GM13976 (cell line): ENCODE measurements around the gene MORN1.

Experiments used
- DNase-seq: peaks from one replicate; pipeline ENCODE4 v3.0.0; 2012; ENCODE audit warnings: low spot score
- CTCF ChIP-seq: IDR thresholded peaks from 2 replicates; pipeline ENCODE4 v1.5.1; 2012; ENCODE audit warnings: borderline replicate concordance, mild to moderate bottlenecking; ENCODE audit not compliant: insufficient read depth; ENCODE audit errors: extremely low read depth, missing control alignments, control extremely low read depth
- in situ Hi-C: fragments of 300-500 bp; cut with MboI; formaldehyde crosslinking; loops from one replicate; pipeline ENCODE4 v1.12.0; 2022; ENCODE audit warnings: low sequenced_read_pairs, mixed read lengths, inconsistent platforms; ENCODE audit not compliant: unreplicated experiment

The MORN1 gene

GRCh38 chr1:2294033-2294724 lies 97.2 kb downstream of the MORN1 start:
- no peak for TF ChIP-seq CTCF
- in situ Hi-C loops, result no loop called here
- no peak for DNase-seq

- no peak for TF ChIP-seq CTCF
- in situ Hi-C loops, result no loop called here
- DNase-seq, result no peak
Observed at GRCh38 chr1:2292725-2293450, 98.5 kb downstream of the MORN1 start.

GRCh38 chr1:2291577-2291976 lies 99.8 kb downstream of the MORN1 start:
- no peak for DNase-seq
- in situ Hi-C loops, result no loop called here
- TF ChIP-seq CTCF, result no peak

- DNase-seq, result peak; percentile 78
- no peak for TF ChIP-seq CTCF
- in situ Hi-C loops, result no loop called here
Observed at GRCh38 chr1:2290595-2291510, 100.5 kb downstream of the MORN1 start.

- DNase-seq, result no peak
- in situ Hi-C loops, result no loop called here
- TF ChIP-seq CTCF, result no peak
Observed at GRCh38 chr1:2290171-2290578, 101.2 kb downstream of the MORN1 start.

GRCh38 chr1:2289607-2290006 lies 101.7 kb downstream of the MORN1 start:
- in situ Hi-C loops, result no loop called here
- no peak for TF ChIP-seq CTCF
- no peak for DNase-seq
